HG02943 (cell line): ENCODE data around the gene SESTD1.
"Not testable (repeated sequence)": the region's sequence is repeated elsewhere in the genome, so short reads cannot be mapped to it uniquely, and the experiment has no call there.

Experiments used
- ATAC-seq: cut with Tn5 transposase; IDR thresholded peaks from one replicate; pipeline ENCODE4 v1.9.1; 2021; ENCODE audit warnings: mild to moderate bottlenecking, low read depth, moderate library complexity; ENCODE audit not compliant: unreplicated experiment

The SESTD1 gene

DNA sequence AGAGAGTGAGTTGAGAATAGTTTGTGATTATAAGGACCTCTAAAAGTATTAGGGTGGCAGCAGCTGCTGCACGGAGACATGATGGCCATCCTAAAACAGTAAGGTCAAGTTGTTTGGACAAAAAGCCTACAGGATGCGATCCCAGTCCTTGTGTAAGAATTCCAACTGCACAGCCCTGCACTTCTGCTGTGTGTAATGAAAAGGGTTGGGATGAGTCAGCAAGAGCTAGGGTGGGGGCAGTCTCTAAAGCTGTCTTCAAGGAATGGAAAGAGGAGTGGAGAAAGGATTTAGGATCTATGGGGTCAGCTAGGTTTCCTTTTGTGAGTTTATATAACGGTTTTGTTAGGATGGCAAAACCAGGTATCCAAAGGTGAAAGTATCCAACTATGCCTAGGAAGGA, 211.1 kb downstream of the SESTD1 start:
- ATAC-seq, result not testable (repeated sequence)
